ENCODE results near the gene NFKBIE. TPM values are rescaled to one million over a fixed set of nuclear protein-coding genes. Genes with fewer than 3 reads are reported as not detected.

Gene NFKBIE
- total RNA-seq, 3 donors from 2014 or later, result 4.0 to 25.9 (median 14.4) TPM

DNA sequence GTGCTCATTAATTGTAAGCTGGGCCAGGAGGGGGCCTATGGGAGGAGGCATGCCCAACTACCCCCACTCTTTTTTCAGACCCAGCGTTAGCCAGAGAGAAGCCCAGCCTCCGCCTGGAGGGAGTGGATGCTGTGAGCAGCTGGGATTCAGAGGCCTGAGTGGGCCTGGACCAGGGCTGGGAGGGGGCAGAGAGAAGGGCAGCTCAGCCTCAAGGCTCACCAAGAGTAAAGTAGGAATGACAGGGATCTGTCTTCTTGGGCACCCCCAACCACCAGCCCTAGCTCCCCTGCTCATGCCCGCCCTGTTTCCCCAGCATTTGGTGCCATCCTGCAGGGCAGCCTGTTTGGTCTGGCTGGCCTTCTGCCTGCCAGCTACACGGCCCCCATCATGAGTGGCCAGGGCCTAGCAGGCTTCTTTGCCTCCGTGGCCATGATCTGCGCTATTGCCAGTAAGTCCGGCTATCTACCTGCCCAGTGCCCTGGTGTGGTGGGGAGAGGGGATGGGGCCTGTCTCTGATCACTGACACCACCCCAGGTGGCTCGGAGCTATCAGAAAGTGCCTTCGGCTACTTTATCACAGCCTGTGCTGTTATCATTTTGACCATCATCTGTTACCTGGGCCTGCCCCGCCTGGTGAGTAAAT, 35.2 kb downstream of the NFKBIE start:
- Histone ChIP-seq H3K4me1 (peaks cover 16 to 37% of the 10 kb centered on the region in 2 donors), H3K27me3 (no peaks in the 10 kb centered on the region), H3K27ac (peak overlapping the region; percentile 93 to 99), H3K36me3 (no peaks in the 10 kb centered on the region), H3K4me3 (no peak overlapping the region), H3K9me3 (no peaks in the 10 kb centered on the region)
- DNase-seq (ENCODE audit: low spot score in 2 of 2), result no peak
- intact Hi-C loops (cut with DNase I; ENCODE audit: low total_unique reads), result no loop called here
- no peak for TF ChIP-seq POLR2AphosphoS5 (IDR thresholded peaks at IDR 0.05)
- TF ChIP-seq, protein P1, sequence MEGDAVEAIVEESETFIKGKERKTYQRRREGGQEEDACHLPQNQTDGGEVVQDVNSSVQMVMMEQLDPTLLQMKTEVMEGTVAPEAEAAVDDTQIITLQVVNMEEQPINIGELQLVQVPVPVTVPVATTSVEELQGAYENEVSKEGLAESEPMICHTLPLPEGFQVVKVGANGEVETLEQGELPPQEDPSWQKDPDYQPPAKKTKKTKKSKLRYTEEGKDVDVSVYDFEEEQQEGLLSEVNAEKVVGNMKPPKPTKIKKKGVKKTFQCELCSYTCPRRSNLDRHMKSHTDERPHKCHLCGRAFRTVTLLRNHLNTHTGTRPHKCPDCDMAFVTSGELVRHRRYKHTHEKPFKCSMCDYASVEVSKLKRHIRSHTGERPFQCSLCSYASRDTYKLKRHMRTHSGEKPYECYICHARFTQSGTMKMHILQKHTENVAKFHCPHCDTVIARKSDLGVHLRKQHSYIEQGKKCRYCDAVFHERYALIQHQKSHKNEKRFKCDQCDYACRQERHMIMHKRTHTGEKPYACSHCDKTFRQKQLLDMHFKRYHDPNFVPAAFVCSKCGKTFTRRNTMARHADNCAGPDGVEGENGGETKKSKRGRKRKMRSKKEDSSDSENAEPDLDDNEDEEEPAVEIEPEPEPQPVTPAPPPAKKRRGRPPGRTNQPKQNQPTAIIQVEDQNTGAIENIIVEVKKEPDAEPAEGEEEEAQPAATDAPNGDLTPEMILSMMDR (IDR thresholded peaks at IDR 0.05), result no peak
- no peak for TF ChIP-seq POLR2A (IDR thresholded peaks at IDR 0.05)

DNA sequence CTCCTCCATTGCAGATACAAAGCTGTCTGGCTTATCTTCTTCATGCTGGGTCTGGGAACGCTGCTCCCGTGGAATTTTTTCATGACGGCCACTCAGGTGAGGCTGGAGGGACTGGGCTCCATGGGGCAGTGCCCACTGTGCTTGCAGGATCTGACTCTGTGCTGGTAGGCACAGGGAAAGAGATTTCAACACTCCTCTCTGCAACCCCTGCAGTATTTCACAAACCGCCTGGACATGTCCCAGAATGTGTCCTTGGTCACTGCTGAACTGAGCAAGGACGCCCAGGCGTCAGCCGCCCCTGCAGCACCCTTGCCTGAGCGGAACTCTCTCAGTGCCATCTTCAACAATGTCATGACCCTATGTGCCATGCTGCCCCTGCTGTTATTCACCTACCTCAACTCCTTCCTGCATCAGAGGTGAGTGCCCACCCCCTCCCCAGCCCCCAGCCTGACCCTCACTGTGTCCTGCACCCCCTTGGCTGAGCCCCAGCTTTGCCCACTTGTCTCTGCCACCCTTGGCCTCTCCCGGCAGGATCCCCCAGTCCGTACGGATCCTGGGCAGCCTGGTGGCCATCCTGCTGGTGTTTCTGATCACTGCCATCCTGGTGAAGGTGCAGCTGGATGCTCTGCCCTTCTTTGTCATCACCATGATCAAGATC, 35.8 kb downstream of the NFKBIE start:
- H3K36me3 ChIP-seq, result no peaks in the 10 kb centered on the region
- no peak for TF ChIP-seq POLR2A (IDR thresholded peaks at IDR 0.05)
- H3K9me3 ChIP-seq, result no peaks in the 10 kb centered on the region
- no peaks in the 10 kb centered on the region for H3K27me3 ChIP-seq
- intact Hi-C loops (cut with DNase I; ENCODE audit: low total_unique reads), result no loop called here
- H3K27ac ChIP-seq, result peak overlapping the region; percentile 93 to 99
- no peak for DNase-seq (ENCODE audit: low spot score in 2 of 2)
- H3K4me3 ChIP-seq, result no peak overlapping the region
- H3K4me1 ChIP-seq, result peaks cover 16 to 36% of the 10 kb centered on the region in 2 donors

- no peak for DNase-seq (ENCODE audit: low spot score in 2 of 2)
- peak overlapping the region; percentile 98 to 99 for H3K27ac ChIP-seq
- TF ChIP-seq POLR2AphosphoS5 (IDR thresholded peaks at IDR 0.05), result no peak
- TF ChIP-seq POLR2A (IDR thresholded peaks at IDR 0.05), result no peak
- TF ChIP-seq, protein P1 (IDR thresholded peaks at IDR 0.05), result no peak
- no peaks in the 10 kb centered on the region for H3K27me3 ChIP-seq
- H3K9me3 ChIP-seq, result no peaks in the 10 kb centered on the region
- no peak overlapping the region for H3K4me3 ChIP-seq
- H3K4me1 ChIP-seq, result peaks cover 13 to 36% of the 10 kb centered on the region in 2 donors
- intact Hi-C loops (cut with DNase I; ENCODE audit: low total_unique reads), result no loop called here
- H3K36me3 ChIP-seq, result no peaks in the 10 kb centered on the region
Observed at GRCh38 chr6:44228836-44229235, 36.5 kb downstream of the NFKBIE start.

DNA sequence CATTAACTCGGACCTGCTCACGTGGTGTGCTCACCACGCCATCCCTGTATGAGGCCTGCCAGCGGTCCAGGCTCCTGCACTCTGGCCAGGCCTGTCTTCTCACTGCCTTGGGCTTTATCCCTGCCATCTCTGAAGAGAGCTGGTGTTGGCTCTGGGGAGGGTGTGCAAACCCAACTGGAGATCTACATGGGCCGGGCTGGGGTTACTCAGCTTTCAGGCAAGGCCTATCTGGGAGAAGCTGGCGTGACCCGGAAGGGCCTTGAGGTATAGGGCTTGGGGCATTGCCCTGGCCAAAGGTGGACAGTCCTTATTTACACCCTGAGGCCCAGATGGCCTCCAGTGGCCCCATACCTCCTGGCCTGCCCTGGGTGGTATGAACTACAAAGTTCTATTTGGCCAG, 36.9 kb downstream of the NFKBIE start:
- no peak for TF ChIP-seq POLR2A (IDR thresholded peaks at IDR 0.05)
- no peak for TF ChIP-seq POLR2AphosphoS5 (IDR thresholded peaks at IDR 0.05)
- TF ChIP-seq, protein P1 (IDR thresholded peaks at IDR 0.05), result no peak
- Histone ChIP-seq H3K4me3 (no peak overlapping the region), H3K27me3 (no peaks in the 10 kb centered on the region), H3K27ac (peak overlapping the region; percentile 98 to 99), H3K4me1 (peaks cover 12 to 34% of the 10 kb centered on the region in 2 donors), H3K9me3 (no peaks in the 10 kb centered on the region), H3K36me3 (no peaks in the 10 kb centered on the region)
- intact Hi-C loops (cut with DNase I; ENCODE audit: low total_unique reads), result no loop called here
- no peak for DNase-seq (ENCODE audit: low spot score in 2 of 2)

- intact Hi-C loops (cut with DNase I; ENCODE audit: low total_unique reads), result no loop called here
- H3K4me1 ChIP-seq, result peaks cover 11 to 32% of the 10 kb centered on the region in 2 donors
- peak overlapping the region; percentile 98 to 99 for H3K27ac ChIP-seq
- no peaks in the 10 kb centered on the region for H3K27me3 ChIP-seq
- peak overlapping the region in 1 of 3 donors; percentile 1 for H3K4me3 ChIP-seq
- TF ChIP-seq POLR2A (IDR thresholded peaks at IDR 0.05) (no peak), POLR2AphosphoS5 (IDR thresholded peaks at IDR 0.05) (no peak)
- TF ChIP-seq, protein P1 (IDR thresholded peaks at IDR 0.05), result no peak
- no peak for DNase-seq (ENCODE audit: low spot score in 2 of 2)
- no peaks in the 10 kb centered on the region for H3K36me3 ChIP-seq
- H3K9me3 ChIP-seq, result no peaks in the 10 kb centered on the region
Observed at GRCh38 chr6:44228031-44228430, 37.3 kb downstream of the NFKBIE start.
